ENCODE data around the gene POSTN.

POSTN gene, protein sequence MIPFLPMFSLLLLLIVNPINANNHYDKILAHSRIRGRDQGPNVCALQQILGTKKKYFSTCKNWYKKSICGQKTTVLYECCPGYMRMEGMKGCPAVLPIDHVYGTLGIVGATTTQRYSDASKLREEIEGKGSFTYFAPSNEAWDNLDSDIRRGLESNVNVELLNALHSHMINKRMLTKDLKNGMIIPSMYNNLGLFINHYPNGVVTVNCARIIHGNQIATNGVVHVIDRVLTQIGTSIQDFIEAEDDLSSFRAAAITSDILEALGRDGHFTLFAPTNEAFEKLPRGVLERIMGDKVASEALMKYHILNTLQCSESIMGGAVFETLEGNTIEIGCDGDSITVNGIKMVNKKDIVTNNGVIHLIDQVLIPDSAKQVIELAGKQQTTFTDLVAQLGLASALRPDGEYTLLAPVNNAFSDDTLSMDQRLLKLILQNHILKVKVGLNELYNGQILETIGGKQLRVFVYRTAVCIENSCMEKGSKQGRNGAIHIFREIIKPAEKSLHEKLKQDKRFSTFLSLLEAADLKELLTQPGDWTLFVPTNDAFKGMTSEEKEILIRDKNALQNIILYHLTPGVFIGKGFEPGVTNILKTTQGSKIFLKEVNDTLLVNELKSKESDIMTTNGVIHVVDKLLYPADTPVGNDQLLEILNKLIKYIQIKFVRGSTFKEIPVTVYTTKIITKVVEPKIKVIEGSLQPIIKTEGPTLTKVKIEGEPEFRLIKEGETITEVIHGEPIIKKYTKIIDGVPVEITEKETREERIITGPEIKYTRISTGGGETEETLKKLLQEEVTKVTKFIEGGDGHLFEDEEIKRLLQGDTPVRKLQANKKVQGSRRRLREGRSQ

DNA sequence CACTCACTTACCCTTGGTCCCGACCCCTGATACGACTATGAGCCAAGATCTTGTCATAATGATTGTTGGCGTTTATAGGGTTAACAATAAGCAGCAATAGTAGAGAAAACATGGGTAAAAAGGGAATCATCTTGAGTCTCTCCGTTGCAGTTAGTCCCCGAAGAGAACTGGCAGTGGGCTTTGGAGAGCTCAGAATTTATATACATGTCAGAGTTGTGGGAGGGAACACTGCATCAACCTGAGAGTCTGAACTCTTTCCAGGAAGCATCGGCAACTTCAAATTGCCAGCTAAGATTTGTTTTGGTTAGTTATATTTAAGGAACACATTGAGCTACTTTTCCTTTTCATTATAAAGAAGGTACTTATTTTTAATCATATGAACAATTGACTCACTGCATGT lies at the start of gene POSTN:
TSS of gene POSTN (minus strand) at position 172 of the 400 bp plus-strand sequence. CDS start at position 130, 42 bp downstream.
- H3K9ac ChIP-seq (ENCODE audit: insufficient read length): no peak within 1 kb of the TSS
- no peak for TF ChIP-seq FOXP2 (optimal IDR thresholded peaks at IDR 0.05; ENCODE audit: control extremely low read depth, extremely low read length, insufficient read depth)
- no peak for TF ChIP-seq POLR2AphosphoS5 (IDR thresholded peaks at IDR 0.05; ENCODE audit: borderline replicate concordance, low read depth, low read length)
- TF ChIP-seq EZH2 (IDR thresholded peaks at IDR 0.05): no peak
- no peaks in the 10 kb centered on the region for H3K9me3 ChIP-seq (ENCODE audit: low read depth, low read length)
- H3K27ac ChIP-seq: no peak within 1 kb of the TSS
- no peaks in the 10 kb centered on the region for H3K36me3 ChIP-seq (ENCODE audit: insufficient read depth, low read length)
- no peak for DNase-seq (ENCODE audit: low read depth, low spot score)
- no peak within 1 kb of the TSS for H3K4me3 ChIP-seq

DNA sequence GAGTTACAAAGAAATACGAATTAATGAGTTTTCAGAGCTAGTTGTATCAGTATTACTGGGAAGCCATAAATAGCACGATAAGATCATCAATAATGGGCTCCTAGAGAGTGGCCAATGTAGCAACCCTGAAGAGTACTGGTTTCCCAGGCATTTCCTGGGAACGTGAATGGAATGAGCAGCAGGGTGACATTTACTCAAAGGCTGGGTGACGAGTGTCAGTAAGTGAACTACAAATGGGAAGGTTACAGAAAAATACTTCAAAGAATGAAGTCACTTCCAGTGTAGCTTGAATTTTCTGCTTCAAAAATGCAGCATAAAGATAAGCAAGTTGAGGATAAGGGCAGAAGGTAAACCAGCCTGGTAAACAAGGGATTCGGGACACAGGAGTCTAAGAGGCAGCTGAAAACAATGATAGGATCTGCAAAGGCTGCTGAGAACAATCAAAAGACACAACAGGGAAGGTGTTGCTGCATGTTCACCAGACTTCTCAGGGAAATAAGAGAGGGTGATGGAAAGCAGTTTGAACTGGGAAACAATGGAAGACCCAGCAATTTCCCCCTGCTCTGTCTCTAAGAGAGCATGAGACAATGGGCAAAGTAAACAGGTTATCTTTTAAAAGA lies 48.6 kb upstream of the POSTN start:
- TF ChIP-seq POLR2AphosphoS5 (IDR thresholded peaks at IDR 0.05; ENCODE audit: borderline replicate concordance, low read depth, low read length): no peak
- no peak for TF ChIP-seq EZH2 (IDR thresholded peaks at IDR 0.05)
- no peak for TF ChIP-seq FOXP2 (optimal IDR thresholded peaks at IDR 0.05; ENCODE audit: control extremely low read depth, extremely low read length, insufficient read depth)
- DNase-seq (ENCODE audit: low read depth, low spot score): no peak
- H3K9me3 ChIP-seq (ENCODE audit: low read depth, low read length): no peaks in the 10 kb centered on the region
- H3K27ac ChIP-seq: no peak overlapping the region
- H3K9ac ChIP-seq (ENCODE audit: insufficient read length): no peak overlapping the region
- H3K36me3 ChIP-seq (ENCODE audit: insufficient read depth, low read length): no peaks in the 10 kb centered on the region
- no peak overlapping the region for H3K4me3 ChIP-seq

DNA sequence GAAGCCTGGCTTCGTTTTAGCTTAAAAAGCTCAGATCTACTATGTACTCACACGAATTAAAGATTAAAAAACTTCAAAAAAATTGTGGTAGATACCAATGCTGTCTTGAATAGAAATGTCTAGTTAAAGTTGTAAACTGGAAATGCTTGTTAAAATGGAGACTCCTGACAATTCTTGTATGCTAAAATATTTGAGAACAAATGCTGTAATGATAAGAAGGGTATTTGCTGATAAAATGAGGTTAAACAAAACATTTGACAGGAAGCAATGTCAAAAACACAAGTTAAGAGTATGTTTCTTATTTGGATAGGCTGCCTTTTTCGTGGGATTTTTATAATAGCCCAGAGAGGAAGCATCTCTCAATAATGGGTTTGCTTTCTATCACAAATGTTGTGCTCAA lies 48.0 kb upstream of the POSTN start:
- no peaks in the 10 kb centered on the region for H3K36me3 ChIP-seq (ENCODE audit: insufficient read depth, low read length)
- no peak overlapping the region for H3K9ac ChIP-seq (ENCODE audit: insufficient read length)
- no peak overlapping the region for H3K27ac ChIP-seq
- DNase-seq (ENCODE audit: low read depth, low spot score): no peak
- H3K4me3 ChIP-seq: no peak overlapping the region
- TF ChIP-seq POLR2AphosphoS5 (IDR thresholded peaks at IDR 0.05; ENCODE audit: borderline replicate concordance, low read depth, low read length): no peak
- H3K9me3 ChIP-seq (ENCODE audit: low read depth, low read length): no peaks in the 10 kb centered on the region

DNA sequence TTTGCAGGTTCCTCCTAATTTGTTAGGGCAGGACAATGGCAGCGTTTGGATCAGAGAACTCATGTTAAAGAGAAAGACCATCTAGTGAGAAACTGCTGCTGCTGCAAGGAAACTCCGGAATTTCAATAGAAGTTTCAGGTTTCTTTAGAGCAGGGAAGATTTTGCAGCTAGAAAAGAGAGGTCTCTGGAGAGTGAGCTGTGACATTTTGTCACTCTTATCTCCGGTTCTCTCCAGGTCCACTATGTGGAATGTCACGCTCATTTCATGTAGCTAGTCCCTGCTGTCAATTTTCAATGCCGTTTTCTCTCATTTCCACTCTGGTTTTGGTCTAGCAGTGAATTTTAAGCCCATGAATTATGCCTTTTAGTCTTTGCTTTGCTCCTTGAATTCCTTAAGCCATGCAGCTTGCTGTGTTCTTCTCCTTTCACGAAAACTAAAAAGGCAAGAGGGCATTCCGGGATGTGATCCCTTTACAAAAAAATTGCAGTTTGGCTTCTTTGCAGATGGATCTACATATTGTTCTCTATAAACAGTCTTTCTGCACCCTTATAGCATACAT lies 46.7 kb upstream of the POSTN start:
- no peak for TF ChIP-seq FOXP2 (optimal IDR thresholded peaks at IDR 0.05; ENCODE audit: control extremely low read depth, extremely low read length, insufficient read depth)
- no peak for TF ChIP-seq EZH2 (IDR thresholded peaks at IDR 0.05)
- Histone ChIP-seq H3K27ac (no peak overlapping the region), H3K4me3 (no peak overlapping the region), H3K9me3 (ENCODE audit: low read depth, low read length) (no peaks in the 10 kb centered on the region), H3K9ac (ENCODE audit: insufficient read length) (no peak overlapping the region), H3K36me3 (ENCODE audit: insufficient read depth, low read length) (no peaks in the 10 kb centered on the region)
- DNase-seq (ENCODE audit: low read depth, low spot score): no peak

DNA sequence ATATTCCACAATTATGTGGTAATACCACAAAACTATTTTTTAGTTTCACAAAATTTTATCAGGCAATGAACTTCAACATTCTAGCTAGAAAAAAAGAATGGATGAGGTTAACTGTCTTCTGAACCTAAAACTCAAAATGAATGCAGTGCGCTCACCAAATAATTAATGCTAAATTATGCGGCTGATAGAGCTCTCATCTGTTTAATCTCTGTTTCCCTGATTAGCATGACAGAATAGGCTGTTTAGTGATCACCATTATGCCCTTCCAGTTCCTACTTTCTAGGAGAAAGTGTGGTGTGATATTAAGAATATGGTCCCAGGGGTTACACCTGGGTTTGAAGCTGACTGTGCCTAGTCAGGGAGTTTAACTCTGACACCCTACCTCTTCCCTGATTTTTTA lies 42.8 kb upstream of the POSTN start:
- Histone ChIP-seq H3K36me3 (ENCODE audit: insufficient read depth, low read length) (no peaks in the 10 kb centered on the region), H3K27ac (no peak overlapping the region), H3K9ac (ENCODE audit: insufficient read length) (no peak overlapping the region), H3K9me3 (ENCODE audit: low read depth, low read length) (no peaks in the 10 kb centered on the region), H3K4me3 (no peak overlapping the region)
- TF ChIP-seq EZH2 (IDR thresholded peaks at IDR 0.05): no peak
- TF ChIP-seq POLR2AphosphoS5 (IDR thresholded peaks at IDR 0.05; ENCODE audit: borderline replicate concordance, low read depth, low read length): no peak
- TF ChIP-seq FOXP2 (optimal IDR thresholded peaks at IDR 0.05; ENCODE audit: control extremely low read depth, extremely low read length, insufficient read depth): no peak
- DNase-seq (ENCODE audit: low read depth, low spot score): no peak

DNA sequence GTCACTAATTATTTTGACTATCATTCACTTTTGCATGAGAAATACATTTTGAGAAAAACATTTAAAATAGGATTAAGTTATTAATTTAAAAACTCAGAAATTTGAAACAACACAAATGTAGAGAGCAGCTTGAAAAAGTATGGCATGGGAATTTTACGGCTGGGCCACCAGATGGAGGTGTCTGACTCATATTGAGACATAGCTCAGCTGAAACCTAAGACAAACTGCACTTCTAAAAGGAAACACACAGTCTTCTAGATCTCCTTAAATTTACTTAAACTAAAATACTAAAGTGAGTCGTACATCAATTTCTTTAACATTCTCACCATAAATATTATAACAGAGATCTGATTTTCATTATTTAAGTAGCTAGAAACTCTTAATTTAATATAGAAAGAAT lies 41.9 kb upstream of the POSTN start:
- no peak overlapping the region for H3K4me3 ChIP-seq
- H3K9me3 ChIP-seq (ENCODE audit: low read depth, low read length): no peaks in the 10 kb centered on the region
- DNase-seq (ENCODE audit: low read depth, low spot score): peak; percentile 8
- no peaks in the 10 kb centered on the region for H3K36me3 ChIP-seq (ENCODE audit: insufficient read depth, low read length)
- H3K9ac ChIP-seq (ENCODE audit: insufficient read length): no peak overlapping the region
- no peak for TF ChIP-seq FOXP2 (optimal IDR thresholded peaks at IDR 0.05; ENCODE audit: control extremely low read depth, extremely low read length, insufficient read depth)
- no peak for TF ChIP-seq POLR2AphosphoS5 (IDR thresholded peaks at IDR 0.05; ENCODE audit: borderline replicate concordance, low read depth, low read length)
- TF ChIP-seq EZH2 (IDR thresholded peaks at IDR 0.05): no peak
- no peak overlapping the region for H3K27ac ChIP-seq

DNA sequence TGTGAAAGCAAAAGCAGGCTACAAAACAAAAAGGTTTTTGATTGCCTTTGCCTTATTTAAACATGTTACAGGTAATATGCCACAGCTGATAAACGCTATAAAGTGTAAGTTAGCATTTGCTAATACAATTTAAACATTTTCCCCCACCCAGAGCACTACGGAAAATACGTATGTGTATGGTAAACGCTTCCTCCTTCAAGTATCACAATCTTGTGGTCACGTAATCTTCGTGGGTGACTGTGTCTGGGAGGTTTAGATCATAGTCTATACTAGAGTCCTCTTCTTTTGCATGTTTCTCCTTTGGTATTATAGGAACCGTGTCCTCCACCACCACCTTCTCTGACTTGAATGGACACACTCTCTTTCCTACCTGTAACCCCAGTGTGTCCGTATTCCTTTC lies 38.1 kb upstream of the POSTN start:
- Histone ChIP-seq H3K9ac (ENCODE audit: insufficient read length) (no peak overlapping the region), H3K9me3 (ENCODE audit: low read depth, low read length) (no peaks in the 10 kb centered on the region), H3K27ac (no peak overlapping the region), H3K36me3 (ENCODE audit: insufficient read depth, low read length) (no peaks in the 10 kb centered on the region), H3K4me3 (no peak overlapping the region)
- no peak for TF ChIP-seq EZH2 (IDR thresholded peaks at IDR 0.05)
- no peak for TF ChIP-seq POLR2AphosphoS5 (IDR thresholded peaks at IDR 0.05; ENCODE audit: borderline replicate concordance, low read depth, low read length)
- DNase-seq (ENCODE audit: low read depth, low spot score): no peak

DNA sequence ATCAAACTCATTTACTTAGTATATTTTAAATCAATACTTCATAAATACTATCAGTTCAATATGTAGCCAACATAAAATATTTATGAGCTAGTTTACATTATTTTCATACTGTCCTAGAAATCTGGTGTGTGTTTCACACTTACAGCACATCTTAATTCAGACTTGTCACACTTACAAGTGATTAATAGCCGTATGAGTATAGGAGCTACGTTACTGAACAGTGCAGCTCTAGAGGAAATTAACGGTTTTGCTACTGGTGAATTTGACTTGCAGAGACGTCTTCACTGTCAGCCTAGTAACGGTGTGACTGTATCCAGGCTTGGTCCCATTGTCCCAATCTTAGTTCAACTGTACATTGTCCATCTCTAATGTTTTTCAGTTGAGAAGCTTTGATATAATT lies 33.7 kb upstream of the POSTN start:
- Histone ChIP-seq H3K27ac (no peak overlapping the region), H3K9ac (ENCODE audit: insufficient read length) (no peak overlapping the region), H3K9me3 (ENCODE audit: low read depth, low read length) (no peaks in the 10 kb centered on the region), H3K4me3 (no peak overlapping the region), H3K36me3 (ENCODE audit: insufficient read depth, low read length) (no peaks in the 10 kb centered on the region)
- peak; percentile 12 for TF ChIP-seq EZH2 (IDR thresholded peaks at IDR 0.05)
- TF ChIP-seq POLR2AphosphoS5 (IDR thresholded peaks at IDR 0.05; ENCODE audit: borderline replicate concordance, low read depth, low read length): no peak
- TF ChIP-seq FOXP2 (optimal IDR thresholded peaks at IDR 0.05; ENCODE audit: control extremely low read depth, extremely low read length, insufficient read depth): no peak
- DNase-seq (ENCODE audit: low read depth, low spot score): no peak
